Measurements from ENCODE around the gene CD81.

GRCh38 chr11:2331404-2331803, 45.7 kb upstream of the CD81 start:
- no peak for TF ChIP-seq CTCF (conservative IDR thresholded peaks at IDR 0.05; ENCODE audit: low read length)
- no peak for TF ChIP-seq EZH2phosphoT487 (IDR thresholded peaks at IDR 0.05; ENCODE audit: borderline replicate concordance)

Data from Loucy (cell line).